GM18868 (cell line): ENCODE data around the gene SERP2.

Source experiments
- ATAC-seq: cut with Tn5 transposase; IDR thresholded peaks from one replicate; pipeline ENCODE4 v1.9.1; 2021; ENCODE audit warnings: mild to moderate bottlenecking, moderate library complexity; ENCODE audit not compliant: unreplicated experiment

Gene SERP2

GRCh38 chr13:44433863-44434765 is 60.5 kb downstream of the SERP2 start:
- no peak for ATAC-seq

- no peak for ATAC-seq
These were observed 61.1 kb downstream of the SERP2 start for GRCh38 chr13:44434766-44435141.

GRCh38 chr13:44435142-44435918 is 61.7 kb downstream of the SERP2 start:
- peak; percentile 68 for ATAC-seq

- no peak for ATAC-seq
These were observed 62.4 kb downstream of the SERP2 start for GRCh38 chr13:44435919-44436510.

DNA sequence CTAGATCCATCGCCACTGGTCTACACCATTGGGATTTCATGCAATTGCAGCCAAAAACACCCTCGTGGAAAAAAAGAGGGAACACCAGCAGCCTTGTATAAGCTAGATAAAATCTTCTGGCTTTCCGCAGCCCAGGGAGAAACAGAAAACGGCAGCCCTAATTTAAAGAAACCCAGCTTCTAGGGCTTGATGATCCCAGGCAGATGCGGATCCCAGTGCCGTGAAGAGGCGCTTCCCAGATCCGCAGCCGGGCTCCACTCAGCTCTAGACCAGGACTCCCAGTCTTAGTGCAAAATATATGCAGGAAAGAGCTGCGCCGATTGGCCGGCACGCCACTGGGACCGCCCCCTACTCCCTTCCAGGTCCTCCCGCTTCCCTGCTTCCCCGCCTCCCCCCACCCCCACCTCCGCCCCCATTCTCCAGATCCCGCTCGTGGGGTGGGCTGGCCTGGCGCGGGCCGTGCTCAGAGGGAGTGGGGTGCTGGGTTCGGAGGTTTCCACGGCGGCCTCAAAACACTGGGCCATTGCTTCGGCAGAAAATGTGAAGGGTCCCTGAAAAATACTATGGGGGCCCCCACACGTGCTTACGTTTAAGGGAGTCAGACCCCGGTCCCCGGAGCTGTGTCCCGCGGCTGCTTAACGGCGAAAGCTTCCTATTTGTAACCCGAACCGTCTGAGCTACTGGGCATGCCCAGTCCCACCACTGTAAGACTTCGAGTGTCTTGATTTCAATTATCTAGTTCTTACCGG is 63.1 kb downstream of the SERP2 start:
- no peak for ATAC-seq

DNA sequence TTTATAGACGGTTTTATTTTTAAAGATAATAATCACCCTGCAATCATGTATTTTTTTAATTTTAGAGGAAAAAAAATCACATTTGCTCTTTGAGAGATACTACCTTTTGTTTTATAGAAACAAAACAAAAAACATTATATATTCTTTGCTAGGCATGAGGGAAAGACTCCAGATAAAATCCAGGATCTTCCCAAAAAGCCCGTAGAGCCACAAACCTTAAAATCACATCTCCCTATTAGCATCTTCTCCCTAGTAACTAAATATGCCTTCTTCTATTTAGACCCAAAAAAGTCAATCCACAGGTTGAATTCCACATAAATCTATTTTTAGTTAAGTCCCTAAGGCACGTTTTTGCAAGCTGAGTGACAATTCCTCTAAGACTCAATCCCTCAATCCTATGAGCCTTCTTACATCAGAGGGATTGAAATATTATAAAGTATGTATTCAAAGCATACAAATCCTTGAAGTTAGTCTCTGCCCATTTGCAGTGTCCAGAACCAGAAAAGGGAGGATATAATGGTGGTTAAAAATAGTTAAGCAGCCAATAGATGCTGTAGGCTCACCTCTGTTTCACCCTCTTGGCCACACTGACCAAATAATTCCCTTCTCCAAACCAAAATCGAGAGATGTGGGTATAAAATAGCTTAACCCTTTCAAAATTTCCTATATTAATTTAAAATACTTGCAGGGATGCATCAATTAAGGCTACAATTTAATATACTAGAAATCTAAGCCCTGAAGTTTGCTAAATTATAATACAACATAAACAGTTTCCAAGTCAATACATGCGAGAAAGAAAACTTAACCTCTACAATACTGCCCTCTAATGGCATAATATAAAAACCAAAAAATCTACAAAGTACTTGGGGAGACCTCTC is 64.0 kb downstream of the SERP2 start:
- ATAC-seq, result no peak

DNA sequence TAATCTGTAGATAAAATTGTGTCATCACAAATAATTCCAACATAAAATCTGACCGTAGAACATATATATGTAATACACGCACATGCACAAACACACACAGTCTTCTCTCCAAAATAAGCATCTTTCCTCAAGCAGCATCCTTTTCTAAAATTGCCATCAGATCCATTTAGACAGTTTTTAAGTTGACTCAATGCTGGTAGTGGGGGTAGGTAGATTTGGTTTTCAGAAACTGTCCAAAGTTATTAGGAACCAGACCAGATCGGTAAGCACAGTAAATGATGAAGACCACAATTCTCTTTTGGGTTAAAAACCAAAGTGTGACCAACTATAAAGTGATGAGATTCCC is 64.6 kb downstream of the SERP2 start:
- ATAC-seq, result no peak

GRCh38 chr13:44439452-44440024 is 65.9 kb downstream of the SERP2 start:
- ATAC-seq, result no peak

DNA sequence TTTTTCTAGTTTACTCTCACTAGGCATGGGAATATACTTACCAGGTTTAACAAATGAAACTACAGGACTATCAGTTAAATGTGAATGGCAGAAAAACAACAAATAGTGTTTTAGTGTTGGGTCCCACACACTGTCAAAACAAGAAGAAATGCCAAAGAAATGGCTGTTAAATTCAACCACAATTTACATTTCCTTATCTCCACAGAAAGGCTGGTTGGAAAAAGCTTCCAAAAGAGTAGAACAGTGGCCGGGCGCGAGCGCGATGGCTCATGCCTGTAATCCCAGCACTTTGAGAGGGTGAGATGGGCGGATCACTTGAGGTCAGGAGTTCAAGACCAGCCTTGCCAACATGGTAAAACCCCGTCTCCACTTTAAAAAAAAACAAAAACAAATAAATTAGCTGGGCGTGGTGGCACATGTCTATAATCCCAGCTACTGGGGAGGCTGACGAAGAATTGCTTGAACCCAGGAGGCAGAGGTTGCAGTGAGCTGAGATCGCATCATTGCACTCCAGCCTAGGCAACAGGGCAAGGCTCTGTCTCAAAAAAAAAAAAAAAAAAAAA is 66.5 kb downstream of the SERP2 start:
- ATAC-seq, result no peak
